HG03439 (cell line): ENCODE data around the gene METTL26.
"Not testable (repeated sequence)": the region's sequence is repeated elsewhere in the genome, so short reads cannot be mapped to it uniquely, and the experiment has no call there.

Experiments
- ATAC-seq: cut with Tn5 transposase; IDR thresholded peaks from one replicate; pipeline ENCODE4 v1.9.1; 2021; ENCODE audit warnings: mild to moderate bottlenecking, moderate library complexity; ENCODE audit not compliant: unreplicated experiment

METTL26 gene

GRCh38 chr16:603933-604332 lies 32.2 kb downstream of the METTL26 start:
- ATAC-seq: no peak

GRCh38 chr16:600781-601180 lies 35.3 kb downstream of the METTL26 start:
- no peak for ATAC-seq

GRCh38 chr16:598823-599739 lies 37.0 kb downstream of the METTL26 start:
- ATAC-seq: no peak

GRCh38 chr16:597655-598054 lies 38.5 kb downstream of the METTL26 start:
- not testable (repeated sequence) for ATAC-seq

- ATAC-seq: no peak
Measured at GRCh38 chr16:596736-597060, 39.4 kb downstream of the METTL26 start.

- ATAC-seq: no peak
Measured at GRCh38 chr16:595942-596735, 40.0 kb downstream of the METTL26 start.

- ATAC-seq: no peak
Measured at GRCh38 chr16:595094-595528, 41.0 kb downstream of the METTL26 start.

GRCh38 chr16:593807-594206 lies 42.3 kb downstream of the METTL26 start:
- no peak for ATAC-seq

- no peak for ATAC-seq
Measured at GRCh38 chr16:593406-593805, 42.7 kb downstream of the METTL26 start.

- no peak for ATAC-seq
Measured at GRCh38 chr16:592518-593306, 43.4 kb downstream of the METTL26 start.

- ATAC-seq: no peak
Measured at GRCh38 chr16:591892-592517, 44.1 kb downstream of the METTL26 start.

- ATAC-seq: no peak
Measured at GRCh38 chr16:591231-591630, 44.9 kb downstream of the METTL26 start.

GRCh38 chr16:590815-591200 lies 45.3 kb downstream of the METTL26 start:
- ATAC-seq: no peak

GRCh38 chr16:590188-590814 lies 45.8 kb downstream of the METTL26 start:
- no peak for ATAC-seq

GRCh38 chr16:589658-590187 lies 46.4 kb downstream of the METTL26 start, which contains the start of gene RAB40C:
TSS of gene RAB40C (plus strand) at chr16:590066. CDS start at chr16:590292, 226 bp downstream.
- peak; percentile 63 for ATAC-seq

GRCh38 chr16:588889-589657 lies 47.0 kb downstream of the METTL26 start:
- peak; percentile 77 for ATAC-seq

- ATAC-seq: no peak
Measured at GRCh38 chr16:588639-588888, 47.5 kb downstream of the METTL26 start.

GRCh38 chr16:586645-587590 lies 49.2 kb downstream of the METTL26 start:
- ATAC-seq: no peak
